Natural killer cell (primary cell): Measurements from ENCODE around the gene CPNE4. TPM values are rescaled to one million over a fixed set of nuclear protein-coding genes. Genes with fewer than 3 reads are reported as not detected.
"Not testable (repeated sequence)": the region's sequence is repeated elsewhere in the genome, so short reads cannot be mapped to it uniquely, and the experiment has no call there.

ENCODE experiments used
- ATAC-seq, 3 donors: fragments of 150-1000 bp in 2 of 3; fragments of 200-7000 bp in 1 of 3; cut with Tn5 transposase; 1 replicate in 1 of 3; 2 replicates in 2 of 3; pipeline ENCODE4 v1.10.0; 2021; ENCODE audit warnings: mild to moderate bottlenecking in 2 of 3, moderate library complexity in 2 of 3
- DNase-seq, 2 donors: peaks; one replicate each; pipeline versions ENCODE4 v3.0.0 to v3.0.0-alpha.2; 2013 to 2021; ENCODE audit warnings: mixed read lengths in 1 of 2
- H3K27ac ChIP-seq: one replicate; pipeline ENCODE4 v1.5.1; 2013; ENCODE audit warnings: mild to moderate bottlenecking, low read length
- H3K27me3 ChIP-seq: one replicate; pipeline ENCODE4 v1.6.1; 2013; ENCODE audit warnings: low read length; ENCODE audit not compliant: control insufficient read depth, insufficient read depth
- H3K36me3 ChIP-seq: one replicate; pipeline ENCODE4 v1.6.1; 2013; ENCODE audit warnings: low read length; ENCODE audit not compliant: control insufficient read depth, insufficient read depth
- H3K4me1 ChIP-seq: one replicate; pipeline ENCODE4 v1.6.1; 2013; ENCODE audit warnings: low read length; ENCODE audit not compliant: control insufficient read depth, insufficient read depth
- H3K4me3 ChIP-seq: one replicate; pipeline ENCODE4 v1.5.1; 2013; ENCODE audit warnings: low read length
- H3K9me3 ChIP-seq: one replicate; pipeline ENCODE4 v1.6.1; 2013; ENCODE audit warnings: low read length; ENCODE audit not compliant: control insufficient read depth, insufficient read depth
- H3K27ac Mint-ChIP-seq, 2 donors: one replicate each; pipeline ENCODE4 v1.8.0; 2022; ENCODE audit warnings: mild to moderate bottlenecking in 2 of 2, mixed read lengths in 2 of 2, moderate library complexity in 1 of 2
- H3K27me3 Mint-ChIP-seq, 2 donors: one replicate each; pipeline ENCODE4 v1.8.0; 2022; ENCODE audit warnings: low read depth in 2 of 2, mixed read lengths in 2 of 2
- H3K36me3 Mint-ChIP-seq: one replicate; pipeline ENCODE4 v1.8.0; 2022; ENCODE audit warnings: mixed read lengths
- H3K4me1 Mint-ChIP-seq, 2 donors: one replicate each; pipeline ENCODE4 v1.8.0; 2022; ENCODE audit warnings: mixed read lengths in 2 of 2
- H3K4me3 Mint-ChIP-seq: one replicate; pipeline ENCODE4 v1.8.0; 2022; ENCODE audit warnings: mild to moderate bottlenecking, moderate library complexity, mixed read lengths
- H3K9me3 Mint-ChIP-seq, 2 donors: one replicate each; pipeline ENCODE4 v1.8.0; 2022; ENCODE audit warnings: mixed read lengths in 2 of 2
- CTCF ChIP-seq: fragments of 200-600 bp; IDR thresholded peaks from one replicate; pipeline ENCODE4 v1.8.0; 2022; ENCODE audit warnings: antibody characterized with exemption
- WGBS: methylation state at CpG from one replicate; pipeline ENCODE4 v1.1.7; 2013; ENCODE audit warnings: missing lambda C conversion rate; ENCODE audit not compliant: insufficient coverage; 5-methylcytosine and 5-hydroxymethylcytosine counted together
- intact Hi-C: fragments of 100-400 bp; cut with micrococcal nuclease; formaldehyde crosslinking; loops from one replicate; pipeline ENCODE4 v1.14.2; 2022
- total RNA-seq, 4 donors: library from RNA; stranded (reverse); fragments of 120-200 nt in 1 of 4; gene quantifications; one replicate each; pipeline versions ENCODE4 v1.2.3 to v1.2.4, GENCODE V29; 2013 to 2022

Gene CPNE4
- total RNA-seq, 3 donors from 2014 or later (not counting 1 experiment from before 2014, with no cell fraction given) = not detected

GRCh38 chr3:131892331-131892730, 142.5 kb downstream of the CPNE4 start:
- intact Hi-C loops = no loop called here
- TF ChIP-seq CTCF = no peak

GRCh38 chr3:131885871-131886270, 148.9 kb downstream of the CPNE4 start:
- 66% methylated on average over 3 of the region's 4 CpGs for WGBS
- H3K27me3 Mint-ChIP-seq, H3K27ac Mint-ChIP-seq, H3K36me3 ChIP-seq, H3K4me1 Mint-ChIP-seq, H3K27ac ChIP-seq, ATAC-seq, intact Hi-C loops, H3K4me3 Mint-ChIP-seq, DNase-seq, H3K27me3 ChIP-seq, H3K4me3 ChIP-seq, H3K4me1 ChIP-seq, H3K9me3 ChIP-seq, H3K36me3 Mint-ChIP-seq, H3K9me3 Mint-ChIP-seq: not testable (repeated sequence)

More at GRCh38 chr3:131892331-131892730, 142.5 kb downstream of the CPNE4 start:
- Mint-ChIP-seq H3K27me3 (no peaks in the 10 kb centered on the region), H3K27ac (no peak overlapping the region), H3K4me3 (no peak overlapping the region), H3K9me3 (peaks cover 2 to 5% of the 10 kb centered on the region in 2 donors), H3K4me1 (no peaks in the 10 kb centered on the region), H3K36me3 (no peaks in the 10 kb centered on the region)
- ATAC-seq (no peak), DNase-seq (no peak)
- Histone ChIP-seq H3K27me3 (no peaks in the 10 kb centered on the region), H3K27ac (no peak overlapping the region), H3K9me3 (peaks cover 3% of the 10 kb centered on the region), H3K36me3 (no peaks in the 10 kb centered on the region), H3K4me1 (no peaks in the 10 kb centered on the region), H3K4me3 (no peak overlapping the region)

GRCh38 chr3:131883711-131884407, 151.0 kb downstream of the CPNE4 start:
- H3K9me3 ChIP-seq = no peaks in the 10 kb centered on the region
- H3K27ac Mint-ChIP-seq = no peak overlapping the region
- intact Hi-C loops = no loop called here
- TF ChIP-seq CTCF = no peak
- no peaks in the 10 kb centered on the region for H3K4me1 ChIP-seq
- 41% methylated on average over 2 of the region's 2 CpGs for WGBS
- H3K27ac ChIP-seq = no peak overlapping the region
- H3K4me1 Mint-ChIP-seq = no peaks in the 10 kb centered on the region
- no peak for ATAC-seq
- H3K9me3 Mint-ChIP-seq = peaks cover 2 to 4% of the 10 kb centered on the region in 2 donors
- H3K36me3 Mint-ChIP-seq = no peaks in the 10 kb centered on the region
- no peaks in the 10 kb centered on the region for H3K36me3 ChIP-seq
- no peak overlapping the region for H3K4me3 ChIP-seq
- no peak for DNase-seq
- H3K27me3 ChIP-seq = no peaks in the 10 kb centered on the region
- no peak overlapping the region for H3K4me3 Mint-ChIP-seq
- no peaks in the 10 kb centered on the region for H3K27me3 Mint-ChIP-seq

- ATAC-seq (no peak), DNase-seq (no peak)
- no peak overlapping the region for H3K27ac ChIP-seq
- no peaks in the 10 kb centered on the region for H3K27me3 Mint-ChIP-seq
- H3K9me3 ChIP-seq = no peaks in the 10 kb centered on the region
- H3K36me3 ChIP-seq = no peaks in the 10 kb centered on the region
- H3K4me1 ChIP-seq = no peaks in the 10 kb centered on the region
- no peaks in the 10 kb centered on the region for H3K27me3 ChIP-seq
- intact Hi-C loops = no loop called here
- H3K36me3 Mint-ChIP-seq = no peaks in the 10 kb centered on the region
- no peak overlapping the region for H3K4me3 ChIP-seq
- H3K9me3 Mint-ChIP-seq = peaks cover 2% of the 10 kb centered on the region in 2 donors
- no peak for TF ChIP-seq CTCF
- H3K4me3 Mint-ChIP-seq = no peak overlapping the region
- H3K4me1 Mint-ChIP-seq = no peaks in the 10 kb centered on the region
- no peak overlapping the region for H3K27ac Mint-ChIP-seq
Observed at GRCh38 chr3:131883086-131883485, 151.7 kb downstream of the CPNE4 start.
